HFF-Myc (cell line): ENCODE measurements around the gene LMX1A.

ENCODE experiments used
- DNase-seq: peaks from one replicate; pipeline ENCODE4 v3.0.0-alpha.2; 2011; ENCODE audit warnings: low read depth; ENCODE audit errors: extremely low read depth
- H3K4me3 ChIP-seq: replicated peaks from 2 replicates; pipeline ENCODE4 v1.5.1; 2011; ENCODE audit warnings: low read depth, mild to moderate bottlenecking, control low read depth, low read length
- TF ChIP-seq, protein P1 (sequence below): IDR thresholded peaks from 2 replicates; pipeline ENCODE4 v1.5.1; 2012; ENCODE audit warnings: mild to moderate bottlenecking, low read depth, low read length, control low read depth; ENCODE audit errors: missing control alignments

LMX1A gene

GRCh38 chr1:165381745-165382505 is 25.4 kb upstream of the LMX1A start:
- no peak overlapping the region for H3K4me3 ChIP-seq

GRCh38 chr1:165376811-165377311 is 20.3 kb upstream of the LMX1A start:
- DNase-seq = no peak
- peak overlapping the region; percentile 25 for H3K4me3 ChIP-seq
- TF ChIP-seq, protein P1, sequence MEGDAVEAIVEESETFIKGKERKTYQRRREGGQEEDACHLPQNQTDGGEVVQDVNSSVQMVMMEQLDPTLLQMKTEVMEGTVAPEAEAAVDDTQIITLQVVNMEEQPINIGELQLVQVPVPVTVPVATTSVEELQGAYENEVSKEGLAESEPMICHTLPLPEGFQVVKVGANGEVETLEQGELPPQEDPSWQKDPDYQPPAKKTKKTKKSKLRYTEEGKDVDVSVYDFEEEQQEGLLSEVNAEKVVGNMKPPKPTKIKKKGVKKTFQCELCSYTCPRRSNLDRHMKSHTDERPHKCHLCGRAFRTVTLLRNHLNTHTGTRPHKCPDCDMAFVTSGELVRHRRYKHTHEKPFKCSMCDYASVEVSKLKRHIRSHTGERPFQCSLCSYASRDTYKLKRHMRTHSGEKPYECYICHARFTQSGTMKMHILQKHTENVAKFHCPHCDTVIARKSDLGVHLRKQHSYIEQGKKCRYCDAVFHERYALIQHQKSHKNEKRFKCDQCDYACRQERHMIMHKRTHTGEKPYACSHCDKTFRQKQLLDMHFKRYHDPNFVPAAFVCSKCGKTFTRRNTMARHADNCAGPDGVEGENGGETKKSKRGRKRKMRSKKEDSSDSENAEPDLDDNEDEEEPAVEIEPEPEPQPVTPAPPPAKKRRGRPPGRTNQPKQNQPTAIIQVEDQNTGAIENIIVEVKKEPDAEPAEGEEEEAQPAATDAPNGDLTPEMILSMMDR = no peak

More at GRCh38 chr1:165381745-165382505, 25.4 kb upstream of the LMX1A start:
- TF ChIP-seq, protein P1 = no peak
- no peak for DNase-seq

DNA sequence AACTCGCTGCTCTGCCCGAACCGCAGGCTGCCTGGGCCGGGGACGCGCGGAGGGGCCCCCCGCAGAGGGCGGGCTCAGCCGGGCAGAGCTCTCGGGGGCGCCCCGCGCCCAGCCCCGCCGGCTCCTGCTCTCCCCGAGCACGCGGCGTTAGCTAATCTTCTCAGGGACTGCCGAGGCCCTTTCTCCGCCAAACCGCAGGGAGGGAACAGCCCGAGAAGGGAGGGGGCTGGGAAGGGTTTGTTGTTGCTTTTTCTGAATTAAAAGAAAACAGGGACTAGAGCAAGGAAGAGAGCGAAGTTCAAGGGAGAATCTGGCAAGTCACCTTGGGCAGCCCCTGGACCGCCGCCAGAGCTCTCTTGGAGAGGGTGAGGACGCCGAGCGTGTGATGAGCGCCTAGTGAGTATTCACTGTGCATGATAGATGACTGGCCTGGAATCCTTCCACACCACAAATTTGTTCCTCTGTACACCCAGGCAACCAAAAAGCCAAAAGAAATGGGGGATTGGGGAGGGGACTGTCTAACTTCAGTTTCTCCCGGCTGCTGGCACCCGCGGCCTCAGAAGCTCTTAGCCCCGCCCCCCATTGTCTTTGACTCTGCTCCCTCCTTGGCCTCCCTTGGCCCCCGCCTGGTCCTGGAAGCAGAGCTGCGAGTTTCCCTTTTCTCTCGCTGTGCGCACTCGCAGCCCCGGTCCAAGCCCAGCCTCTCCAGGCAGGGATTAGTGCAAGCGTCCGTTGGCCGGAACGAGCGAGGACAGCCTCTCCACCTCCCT is 19.7 kb upstream of the LMX1A start:
- TF ChIP-seq, protein P1 = no peak

DNA sequence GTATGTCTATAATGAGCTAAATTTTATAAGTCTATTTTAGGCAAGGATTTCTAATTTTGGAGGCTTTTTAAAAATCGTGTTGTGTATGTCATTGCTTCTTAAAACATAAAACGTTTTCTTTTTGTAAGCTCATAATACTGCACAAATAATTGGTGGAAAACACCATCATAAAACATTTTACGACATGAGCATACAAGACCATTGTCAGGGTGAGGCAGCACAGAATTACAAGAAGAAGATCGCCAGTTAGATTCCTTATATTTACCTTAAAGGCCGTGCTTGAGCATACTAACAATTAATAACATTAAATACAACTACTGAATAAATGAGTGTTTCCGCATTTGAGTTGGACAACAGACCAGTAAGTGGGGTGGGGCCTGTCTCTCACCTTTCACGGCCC is 19.1 kb upstream of the LMX1A start:
- DNase-seq = no peak
- H3K4me3 ChIP-seq = peak overlapping the region; percentile 25
- TF ChIP-seq, protein P1 = no peak

More for the DNA sequence above, 19.7 kb upstream of the LMX1A start:
- peak overlapping the region; percentile 25 for H3K4me3 ChIP-seq
- peak; percentile 50 for DNase-seq

DNA sequence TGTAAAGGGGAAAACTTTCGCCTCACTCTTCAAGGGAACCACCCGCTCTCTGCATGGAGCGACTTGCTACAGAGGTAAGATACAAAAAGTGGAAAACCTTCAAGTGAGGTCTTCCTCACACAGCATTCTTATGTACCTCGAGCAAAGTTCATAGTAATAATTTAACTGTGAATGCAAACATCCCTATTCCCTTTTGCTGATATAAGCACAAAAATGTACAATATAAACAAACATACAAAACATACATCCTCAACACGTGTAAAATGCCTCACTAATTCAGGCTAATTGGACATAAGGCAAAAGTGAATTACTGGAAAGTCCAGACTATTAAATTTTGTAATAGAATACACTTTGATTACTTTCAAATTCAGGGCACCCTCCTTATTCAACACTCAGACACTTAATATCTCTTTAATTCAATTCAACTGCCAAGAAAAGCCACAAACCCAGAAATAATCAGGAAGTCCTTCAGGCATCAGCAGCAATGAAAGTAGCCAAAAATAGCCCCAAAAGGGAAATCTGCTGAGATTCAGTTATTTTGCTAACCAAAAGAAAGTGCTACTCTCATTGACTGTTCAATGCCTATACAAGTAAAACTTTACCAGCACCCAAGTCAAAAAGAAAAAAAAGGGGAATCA is 15.2 kb upstream of the LMX1A start:
- DNase-seq = no peak

DNA sequence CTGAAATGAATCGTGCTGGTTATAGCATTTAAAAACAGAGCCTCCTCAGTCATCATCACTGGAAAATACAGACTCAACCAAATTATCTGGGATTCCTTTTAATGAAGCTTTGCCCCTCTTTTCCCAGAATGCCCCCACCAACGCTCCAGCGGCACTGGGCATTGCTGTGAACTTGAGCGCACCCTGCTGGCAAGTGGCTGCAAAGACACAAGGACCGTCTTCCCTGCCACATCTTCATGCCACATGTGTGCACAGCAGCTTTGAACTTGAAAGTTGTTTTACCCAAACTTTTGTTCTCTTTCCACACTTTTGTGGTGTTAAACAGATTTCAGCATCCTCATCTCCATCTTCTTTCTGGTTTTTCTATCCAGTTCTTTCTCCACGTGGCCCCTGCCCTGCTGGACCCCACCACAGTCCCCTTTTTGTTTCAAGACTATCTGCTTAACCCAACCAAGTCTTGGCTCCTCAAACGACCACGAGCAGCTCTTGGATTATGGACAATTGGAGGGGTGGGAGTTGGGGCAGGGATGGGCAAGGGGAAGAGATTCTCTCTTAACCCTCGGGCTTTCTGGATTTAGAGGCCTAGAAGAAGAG is 12.8 kb upstream of the LMX1A start:
- DNase-seq = peak; percentile 27
- H3K4me3 ChIP-seq = no peak overlapping the region
- TF ChIP-seq, protein P1 = peak; percentile 86

More for the DNA sequence above, 15.2 kb upstream of the LMX1A start:
- H3K4me3 ChIP-seq = no peak overlapping the region
- TF ChIP-seq, protein P1 = no peak
